Measurements from ENCODE around the gene ARFGAP1. TPM values are rescaled to one million over a fixed set of nuclear protein-coding genes. Genes with fewer than 3 reads are reported as not detected.

ARFGAP1 gene
- total and polyA plus RNA-seq, 2 donors (not counting 3 experiments of a cell fraction or from before 2014, with no cell fraction given), result 93.7 to 126 TPM

DNA sequence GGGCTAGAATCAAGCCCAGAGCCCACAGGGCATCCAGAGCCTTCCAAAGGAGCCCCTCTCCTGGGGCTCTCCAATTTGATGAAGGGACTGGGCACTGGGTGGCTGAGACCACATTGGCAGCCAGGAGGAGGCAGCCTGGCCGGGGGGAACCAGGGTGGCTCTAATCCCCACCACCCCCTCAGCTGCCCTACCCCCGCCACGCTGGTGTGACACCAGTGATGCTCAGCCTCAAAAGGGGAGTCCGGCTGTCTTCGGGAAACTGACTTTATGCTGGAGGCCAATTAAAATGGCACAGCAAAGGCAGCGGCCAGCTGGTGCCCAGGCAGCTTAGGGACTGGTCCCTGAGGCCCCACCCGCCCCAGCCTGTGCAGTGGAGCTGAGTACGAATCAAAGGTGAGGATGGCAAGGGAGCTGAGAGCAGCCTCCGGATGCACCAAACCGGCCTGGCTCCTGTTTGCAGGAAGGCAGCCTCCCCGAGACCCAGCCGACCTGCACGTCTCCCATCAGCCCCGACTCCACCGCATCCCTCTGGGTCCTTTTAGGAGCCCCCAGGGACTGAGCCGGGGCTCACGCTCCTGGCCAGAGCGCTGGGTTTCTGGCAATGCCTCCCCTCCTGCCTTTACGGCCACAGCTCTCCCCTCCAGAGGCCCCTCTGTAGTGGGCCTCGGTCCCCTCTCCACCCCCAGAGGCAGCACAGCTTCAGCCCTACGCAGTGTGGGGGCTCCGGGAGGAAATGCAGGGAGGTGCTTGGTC is 60.1 kb downstream of the ARFGAP1 start:
- Histone ChIP-seq H3K4me1 (ENCODE audit: control insufficient read depth, extremely low read depth, insufficient read depth, low read length) (no peaks in the 10 kb centered on the region), H3K27me3 (ENCODE audit: control insufficient read depth in 2 of 2, insufficient read depth in 2 of 2, low read length in 2 of 2) (no peaks in the 10 kb centered on the region), H3K9me1 (replicated peaks; ENCODE audit: control insufficient read depth, extremely low read depth, insufficient read depth, low read length) (no peaks in the 10 kb centered on the region), H3K4me2 (ENCODE audit: insufficient read depth, low read length) (no peak overlapping the region), H3K9me3 (replicated peaks; ENCODE audit: control insufficient read depth, insufficient read depth, low read length) (no peaks in the 10 kb centered on the region), H4K20me1 (replicated peaks; ENCODE audit: control insufficient read depth, extremely low read depth, insufficient read depth, low read length) (no peaks in the 10 kb centered on the region), H3K4me3 (replicated peaks in 1 of 3; ENCODE audit: insufficient read depth in 1 of 3, low read depth in 1 of 3, low read length in 3 of 3) (no peak overlapping the region), H3K79me2 (ENCODE audit: control insufficient read depth, insufficient read depth, low read length) (no peaks in the 10 kb centered on the region), H3K9ac (replicated peaks; ENCODE audit: extremely low read depth, insufficient read depth, low read length) (no peak overlapping the region), H3K36me3 (ENCODE audit: control insufficient read depth in 2 of 2, extremely low read depth in 1 of 2, insufficient read depth in 2 of 2, low read length in 2 of 2) (no peaks in the 10 kb centered on the region), H2AFZ (ENCODE audit: low read depth, low read length) (no peak overlapping the region), H3K27ac (ENCODE audit: insufficient read depth, low read depth, low read length) (no peak overlapping the region)
- dilution Hi-C loops (cut with MboI; ENCODE audit: extremely low pct_ligation_motif_present, low sequenced_read_pairs), result no loop called here
- CTCF ChIA-PET, result interaction anchor here (1.1 to 1.8 kb wide), 2 partner anchors 15 to 23 kb away, joined by 4 to 8 read pairs; no protein-coding TSS in a partner anchor
- no TSS peak for BruUV-seq (replicated peaks)
- FAIRE-seq (no peak), DNase-seq (ENCODE audit: low read depth, low spot score) (no peak)
- intact Hi-C loops (cut with micrococcal nuclease), result no loop called here
- POLR2A ChIA-PET, result no interaction called here
- TF ChIP-seq, protein P1, sequence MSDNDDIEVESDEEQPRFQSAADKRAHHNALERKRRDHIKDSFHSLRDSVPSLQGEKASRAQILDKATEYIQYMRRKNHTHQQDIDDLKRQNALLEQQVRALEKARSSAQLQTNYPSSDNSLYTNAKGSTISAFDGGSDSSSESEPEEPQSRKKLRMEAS (IDR thresholded peaks at IDR 0.05; ENCODE audit: insufficient read depth, insufficient read length), result no peak
- no peak for TF ChIP-seq MYC (IDR thresholded peaks at IDR 0.05; ENCODE audit: low read depth, low read length)
- TF ChIP-seq POLR2AphosphoS5 (IDR thresholded peaks at IDR 0.05; ENCODE audit: insufficient read depth, low read depth, low read length), result no peak
- TF ChIP-seq JUN (IDR thresholded peaks at IDR 0.05; ENCODE audit: borderline replicate concordance, insufficient read depth, insufficient read length, low read depth), result no peak
- TF ChIP-seq EZH2 (IDR thresholded peaks at IDR 0.05; ENCODE audit: borderline replicate concordance, low read depth, low read length, severe bottlenecking), result no peak
- TF ChIP-seq POLR2A (IDR thresholded peaks at IDR 0.05; ENCODE audit: low read depth, low read length), result no peak
- no peak for TF ChIP-seq GATA2 (IDR thresholded peaks at IDR 0.05; ENCODE audit: insufficient read depth, insufficient read length, low read depth, low read length)
